CD14-positive monocyte (primary cell): ENCODE results near the gene LDB3. TPM values are rescaled to one million over a fixed set of nuclear protein-coding genes. Genes with fewer than 3 reads are reported as not detected.

Experiments used
- DNase-seq, 3 donors: peaks; one replicate each; pipeline ENCODE4 v3.0.0-alpha.2; 2011 to 2022
- H2AFZ ChIP-seq: 2 replicates; pipeline ENCODE4 v1.6.0; 2012; ENCODE audit warnings: mild to moderate bottlenecking, low read depth, low read length, inconsistent platforms; ENCODE audit not compliant: insufficient read depth, poor library complexity, severe bottlenecking
- H3K27ac ChIP-seq, 2 donors: 1 replicate in 1 of 2; 2 replicates in 1 of 2; pipeline ENCODE4 v1.5.1; 2012 to 2013; ENCODE audit warnings: low read length in 2 of 2, control low read depth in 1 of 2, inconsistent platforms in 1 of 2, low read depth in 1 of 2, mild to moderate bottlenecking in 1 of 2
- H3K27me3 ChIP-seq, 2 donors: one replicate each; pipeline versions ENCODE4 v1.6.0 to v1.6.1; 2011 to 2013; ENCODE audit warnings: low read length in 2 of 2; ENCODE audit not compliant: control insufficient read depth in 2 of 2, insufficient read depth in 2 of 2
- H3K36me3 ChIP-seq, 2 donors: replicated peaks in 1 of 2; 1 replicate in 1 of 2; 2 replicates in 1 of 2; pipeline versions ENCODE4 v1.5.1 to v1.6.1; 2012 to 2013; ENCODE audit warnings: low read length in 2 of 2, control low read depth in 1 of 2, inconsistent platforms in 1 of 2, mild to moderate bottlenecking in 1 of 2; ENCODE audit not compliant: insufficient read depth in 2 of 2, control insufficient read depth in 1 of 2
- H3K4me1 ChIP-seq, 2 donors: 1 replicate in 1 of 2; 2 replicates in 1 of 2; pipeline versions ENCODE4 v1.5.1 to v1.6.1; 2012 to 2013; ENCODE audit warnings: low read length in 2 of 2, control low read depth in 1 of 2, inconsistent platforms in 1 of 2, mild to moderate bottlenecking in 1 of 2, moderate library complexity in 1 of 2; ENCODE audit not compliant: insufficient read depth in 2 of 2, control insufficient read depth in 1 of 2
- H3K4me2 ChIP-seq: replicated peaks from 2 replicates; pipeline ENCODE3; 2012; ENCODE audit warnings: low read length, moderate library complexity, mild to moderate bottlenecking; ENCODE audit not compliant: poor library complexity, severe bottlenecking; ENCODE audit errors: extremely low read depth
- H3K4me3 ChIP-seq, 3 experiments: fragments of 200-600 bp in 1 of 3; sonication (generic) in 1 of 3; replicated peaks in 1 of 3; 1 replicate in 2 of 3; 2 replicates in 1 of 3; pipeline ENCODE4 v1.5.1; 2011 to 2013; ENCODE audit warnings: low read length in 3 of 3, mild to moderate bottlenecking in 3 of 3, control low read depth in 2 of 3, low read depth in 2 of 3, inconsistent platforms in 1 of 3, moderate library complexity in 1 of 3
- H3K79me2 ChIP-seq: 2 replicates; pipeline ENCODE4 v1.6.0; 2012; ENCODE audit warnings: mild to moderate bottlenecking, control low read depth, inconsistent platforms, low read length, moderate library complexity; ENCODE audit not compliant: insufficient read depth
- H3K9ac ChIP-seq: 2 replicates; pipeline ENCODE4 v1.6.0; 2017; ENCODE audit warnings: low read length, mild to moderate bottlenecking; ENCODE audit not compliant: insufficient read depth, poor library complexity, severe bottlenecking
- H3K9me3 ChIP-seq, 2 donors: replicated peaks in 1 of 2; 1 replicate in 1 of 2; 2 replicates in 1 of 2; pipeline versions ENCODE4 v1.5.1 to v1.6.1; 2012 to 2013; ENCODE audit warnings: low read length in 2 of 2, control low read depth in 1 of 2; ENCODE audit not compliant: control insufficient read depth in 1 of 2, insufficient read depth in 1 of 2
- H4K20me1 ChIP-seq: 2 replicates; pipeline ENCODE4 v1.6.0; 2012; ENCODE audit warnings: mild to moderate bottlenecking, low read length, control low read depth, moderate library complexity; ENCODE audit not compliant: insufficient read depth
- H3K27ac Mint-ChIP-seq, 7 donors: one replicate each; pipeline ENCODE4 v1.8.0; 2020; ENCODE audit warnings: mild to moderate bottlenecking in 7 of 7, mixed read lengths in 7 of 7, moderate library complexity in 6 of 7, inconsistent platforms in 2 of 7
- H3K27me3 Mint-ChIP-seq, 3 donors: one replicate each; pipeline ENCODE4 v1.8.0; 2021 to 2022; ENCODE audit warnings: low read depth in 3 of 3, mild to moderate bottlenecking in 3 of 3, mixed read lengths in 3 of 3, moderate library complexity in 3 of 3, inconsistent platforms in 1 of 3
- H3K36me3 Mint-ChIP-seq, 2 donors: one replicate each; pipeline ENCODE4 v1.8.0; 2020; ENCODE audit warnings: mixed read lengths in 2 of 2, inconsistent platforms in 1 of 2, mild to moderate bottlenecking in 1 of 2
- H3K4me1 Mint-ChIP-seq: one replicate; pipeline ENCODE4 v1.8.0; 2020; ENCODE audit warnings: mild to moderate bottlenecking, mixed read lengths
- H3K4me3 Mint-ChIP-seq, 2 donors: one replicate each; pipeline ENCODE4 v1.8.0; 2020; ENCODE audit warnings: mild to moderate bottlenecking in 2 of 2, mixed read lengths in 2 of 2, moderate library complexity in 1 of 2
- H3K9me3 Mint-ChIP-seq, 7 donors: one replicate each; pipeline ENCODE4 v1.8.0; 2020 to 2022; ENCODE audit warnings: mixed read lengths in 7 of 7, mild to moderate bottlenecking in 6 of 7, moderate library complexity in 6 of 7, inconsistent platforms in 2 of 7
- CTCF ChIP-seq: fragments of 200-600 bp; IDR thresholded peaks from one replicate; pipeline ENCODE4 v1.8.0; 2022; ENCODE audit warnings: antibody characterized with exemption, mild to moderate bottlenecking
- WGBS: methylation state at CpG from one replicate; pipeline ENCODE4 v1.1.5; 2013; ENCODE audit warnings: missing lambda C conversion rate; ENCODE audit not compliant: insufficient coverage; 5-methylcytosine and 5-hydroxymethylcytosine counted together
- intact Hi-C, 2 donors: fragments of 100-400 bp; cut with micrococcal nuclease; formaldehyde crosslinking; loops; one replicate each; pipeline versions ENCODE4 v1.15.0 to v1.15.1; 2023
- polyA plus RNA-seq, 3 donors: library from polyadenylated mRNA; depleted of rRNA in 1 of 3; unstranded in 2 of 3; stranded (reverse) in 1 of 3; fragments of 300-500 nt in 2 of 3; fragments of >200 nt in 1 of 3; fragmentation: Illumina TruSeq in 2 of 3; gene quantifications; 1 replicate in 2 of 3; 2 replicates in 1 of 3; pipeline ENCODE4 v1.2.3, GENCODE V29; 2012 to 2021

LDB3 gene
- polyA plus RNA-seq, 3 donors = not detected

- Histone ChIP-seq H3K27ac (no peak overlapping the region), H3K9ac (no peak overlapping the region), H3K4me3 (no peak overlapping the region), H4K20me1 (no peaks in the 10 kb centered on the region), H3K27me3 (peaks cover 0 to 7% of the 10 kb centered on the region in 2 donors), H3K79me2 (no peaks in the 10 kb centered on the region), H3K4me2 (no peak overlapping the region), H3K4me1 (peaks cover 12 to 14% of the 10 kb centered on the region in 2 donors), H3K9me3 (no peaks in the 10 kb centered on the region), H3K36me3 (no peaks in the 10 kb centered on the region), H2AFZ (no peak overlapping the region)
- TF ChIP-seq CTCF = no peak
- Mint-ChIP-seq H3K36me3 (no peaks in the 10 kb centered on the region), H3K27ac (no peak overlapping the region), H3K4me1 (peaks cover 11% of the 10 kb centered on the region), H3K4me3 (no peak overlapping the region), H3K27me3 (peaks cover 9 to 16% (median 14%) of the 10 kb centered on the region in 3 donors), H3K9me3 (peaks cover 0 to 2% (median 0%) of the 10 kb centered on the region in 7 donors)
- no peak for DNase-seq
- WGBS = 51% methylated on average over 4 of the region's 6 CpGs
- intact Hi-C loops = loop anchor here in 1 of 2 donors (10.0 kb wide), 1 partner anchor 190 kb away; no protein-coding TSS in a partner anchor
These were observed 47.0 kb downstream of the LDB3 start for GRCh38 chr10:86715156-86715795.

- DNase-seq = peak in 1 of 3 donors; percentile 0
- WGBS = 97% methylated on average over 4 of the region's 5 CpGs
- H3K9ac ChIP-seq = no peak overlapping the region
- intact Hi-C loops = loop anchor here in 1 of 2 donors (10.0 kb wide), 1 partner anchor 189 kb away; no protein-coding TSS in a partner anchor
- H3K36me3 ChIP-seq = no peaks in the 10 kb centered on the region
- H3K9me3 ChIP-seq = no peaks in the 10 kb centered on the region
- no peak overlapping the region for H2AFZ ChIP-seq
- Mint-ChIP-seq H3K27ac (no peak overlapping the region), H3K4me1 (peaks cover 8% of the 10 kb centered on the region), H3K36me3 (no peaks in the 10 kb centered on the region), H3K9me3 (peaks cover 0 to 2% (median 0%) of the 10 kb centered on the region in 7 donors), H3K27me3 (peaks cover 9 to 16% (median 14%) of the 10 kb centered on the region in 3 donors), H3K4me3 (no peak overlapping the region)
- no peak overlapping the region for H3K4me3 ChIP-seq
- no peaks in the 10 kb centered on the region for H3K79me2 ChIP-seq
- peaks cover 8 to 11% of the 10 kb centered on the region in 2 donors for H3K4me1 ChIP-seq
- TF ChIP-seq CTCF = no peak
- peaks cover 0 to 7% of the 10 kb centered on the region in 2 donors for H3K27me3 ChIP-seq
- H4K20me1 ChIP-seq = no peaks in the 10 kb centered on the region
- no peak overlapping the region for H3K4me2 ChIP-seq
- no peak overlapping the region for H3K27ac ChIP-seq
These were observed 47.5 kb downstream of the LDB3 start for GRCh38 chr10:86715836-86716235.
